K562 (cell line): ENCODE data around the gene SNX9. TPM values are rescaled to one million over a fixed set of nuclear protein-coding genes. Genes with fewer than 3 reads are reported as not detected.

Experiments used
- ATAC-seq: fragments of 200-7000 bp; cut with Tn5 transposase; 3 replicates; pipeline ENCODE4 v1.9.1; 2020; ENCODE audit warnings: moderate library complexity
- BruUV-seq: library from RNA; stranded (reverse); fragments of 400-500 nt; replicated peaks from 2 replicates; lab custom pipeline; 2021; lab: Mats Ljungman, UMichigan
- CTCF ChIA-PET: fragments of 300-600 bp; formaldehyde crosslinking; extraction: SDS; loops from one replicate; lab custom pipeline; 2021; ENCODE audit warnings: low intra/inter-chr PET ratio; lab: Yijun Ruan, JAX
- POLR2A ChIA-PET: fragments of 300-600, 350-650 bp; sonication (Branson Sonifier 250); formaldehyde crosslinking; extraction: SDS; loops from one replicate; lab custom pipeline; 2021; ENCODE audit warnings: antibody characterized with exemption, inconsistent platforms; lab: Yijun Ruan, JAX
- DNase-seq, 4 experiments: peaks; one replicate each; pipeline versions ENCODE4 v3.0.0 to v3.0.0-alpha.2; 2011 to 2018; ENCODE audit warnings: low spot score in 3 of 4, mixed read lengths in 3 of 4; ENCODE audit errors: extremely low read depth in 1 of 4
- FAIRE-seq: peaks from 2 replicates; lab custom pipeline; 2011; peaks lifted over from hg19 to GRCh38; lab: Jason Lieb, UNC
- H2AFZ ChIP-seq: 2 replicates; pipeline ENCODE4 v1.6.0; 2011; ENCODE audit warnings: low read depth, low read length, control low read depth, inconsistent platforms
- H3K27ac ChIP-seq: fragments of 200-600 bp; 3 replicates; pipeline ENCODE4 v1.8.0; 2011; ENCODE audit warnings: low read depth, mild to moderate bottlenecking, control low read depth, inconsistent platforms, low read length, moderate library complexity, mixed read lengths; ENCODE audit errors: extremely low read depth
- H3K27me3 ChIP-seq, 2 experiments: fragments of 300-600 bp in 1 of 2; 2 replicates in 1 of 2; 3 replicates in 1 of 2; pipeline versions ENCODE4 v1.6.0 to v1.8.0; 2011; ENCODE audit warnings: inconsistent platforms in 2 of 2, low read length in 2 of 2, mild to moderate bottlenecking in 1 of 2, mixed read lengths in 1 of 2, moderate library complexity in 1 of 2; ENCODE audit not compliant: control insufficient read depth in 2 of 2, insufficient read depth in 2 of 2
- H3K36me3 ChIP-seq: fragments of 300-600 bp; 3 replicates; pipeline ENCODE4 v1.8.0; 2011; ENCODE audit warnings: mild to moderate bottlenecking, low read length, inconsistent platforms; ENCODE audit not compliant: control insufficient read depth, insufficient read depth
- H3K4me1 ChIP-seq, 2 experiments: fragments of 200-600 bp in 1 of 2; replicated peaks in 1 of 2; 2 replicates in 1 of 2; 3 replicates in 1 of 2; pipeline versions ENCODE4 v1.5.1 to v1.8.0; 2011; ENCODE audit warnings: inconsistent platforms in 2 of 2, low read length in 2 of 2, mild to moderate bottlenecking in 1 of 2, mixed read lengths in 1 of 2, moderate library complexity in 1 of 2; ENCODE audit not compliant: control insufficient read depth in 2 of 2, insufficient read depth in 2 of 2
- H3K4me2 ChIP-seq: 2 replicates; pipeline ENCODE4 v1.6.1; 2011; ENCODE audit warnings: low read length, control low read depth, inconsistent platforms, mixed read lengths; ENCODE audit not compliant: insufficient read depth
- H3K4me3 ChIP-seq: fragments of 200-600 bp; sonication (generic), shearing (Covaris generic); 2 replicates; pipeline ENCODE4 v1.5.1; 2016; ENCODE audit warnings: control low read depth, inconsistent platforms
- H3K79me2 ChIP-seq: fragments of 200-600 bp; 3 replicates; pipeline ENCODE4 v1.8.0; 2011; ENCODE audit warnings: low read length, inconsistent platforms; ENCODE audit not compliant: control insufficient read depth, insufficient read depth
- H3K9ac ChIP-seq, 2 experiments: 2 replicates each; pipeline versions ENCODE4 v1.6.0 to v1.6.1; 2011; ENCODE audit warnings: low read depth in 2 of 2, low read length in 2 of 2, control low read depth in 1 of 2, inconsistent platforms in 1 of 2, mild to moderate bottlenecking in 1 of 2, mixed read lengths in 1 of 2; ENCODE audit not compliant: insufficient read depth in 1 of 2
- H3K9me1 ChIP-seq: one replicate; pipeline ENCODE4 v1.6.0; 2011; ENCODE audit warnings: inconsistent platforms, mild to moderate bottlenecking, low read length, moderate library complexity; ENCODE audit not compliant: control insufficient read depth, insufficient read depth
- H3K9me3 ChIP-seq: replicated peaks from 2 replicates; pipeline ENCODE4 v1.5.1; 2011; ENCODE audit warnings: low read depth, low read length, inconsistent platforms; ENCODE audit not compliant: control insufficient read depth, insufficient read depth
- H4K20me1 ChIP-seq: replicated peaks from 2 replicates; pipeline ENCODE4 v1.6.1; 2011; ENCODE audit warnings: low read length, inconsistent platforms, mixed read lengths; ENCODE audit not compliant: control insufficient read depth, insufficient read depth
- ATF2 ChIP-seq: sonication (generic); formaldehyde crosslinking; IDR thresholded peaks from 2 replicates; pipeline ENCODE4 v1.8.1; 2022; ENCODE audit warnings: missing genetic modification reagents
- CHAMP1 ChIP-seq: fragments of 450-650 bp; IDR thresholded peaks from 2 replicates; pipeline ENCODE4 v1.6.1; 2016; ENCODE audit warnings: mild to moderate bottlenecking
- CTCF ChIP-seq, 3 experiments: IDR thresholded peaks in 2 of 3; conservative IDR thresholded peaks in 1 of 3; 2 replicates each; pipeline ENCODE4 v1.5.1; 2011 to 2012; ENCODE audit warnings: low read length in 3 of 3, mild to moderate bottlenecking in 3 of 3, control low read depth in 2 of 3, improper control_type of control experiment in 1 of 3, inconsistent platforms in 1 of 3, low read depth in 1 of 3, mixed read lengths in 1 of 3, moderate library complexity in 1 of 3; ENCODE audit not compliant: insufficient read depth in 2 of 3
- E2F1 ChIP-seq: sonication (generic); formaldehyde crosslinking; IDR thresholded peaks from 2 replicates; pipeline ENCODE4 v1.8.1; 2023; ENCODE audit warnings: mild to moderate bottlenecking, missing genetic modification reagents, moderate library complexity
- MAFG ChIP-seq: fragments of 450-650 bp; conservative IDR thresholded peaks from 2 replicates; pipeline ENCODE4 v1.6.1; 2016; ENCODE audit warnings: missing genetic modification characterization, missing compliant biosample characterization
- MEIS2 ChIP-seq: fragments of 450-650 bp; IDR thresholded peaks from 2 replicates; pipeline ENCODE4 v1.6.1; 2014; ENCODE audit warnings: mild to moderate bottlenecking; ENCODE audit not compliant: partially characterized antibody
- POLR3A ChIP-seq: IDR thresholded peaks from 2 replicates; pipeline ENCODE4 v1.6.1; 2011; ENCODE audit warnings: borderline replicate concordance, mild to moderate bottlenecking, moderate library complexity; ENCODE audit not compliant: insufficient read length, insufficient read depth; ENCODE audit errors: extremely low read depth
- ZBTB26 ChIP-seq: fragments of 450-650 bp; formaldehyde crosslinking; IDR thresholded peaks from 2 replicates; pipeline ENCODE4 v1.4.0; 2022; ENCODE audit warnings: missing genetic modification characterization
- ZNF140 ChIP-seq: fragments of 250-450 bp; sonication (Bioruptor Pico); IDR thresholded peaks from 2 replicates; pipeline ENCODE4 v1.8.0; 2021; ENCODE audit warnings: moderate library complexity, mild to moderate bottlenecking, inconsistent platforms
- ZNF23 ChIP-seq: fragments of 250-450 bp; sonication (Bioruptor Pico); IDR thresholded peaks from 2 replicates; pipeline ENCODE4 v1.4.0; 2020; ENCODE audit warnings: mild to moderate bottlenecking
- WGBS: fragments of 100-300 bp; shearing (Covaris generic); methylation state at CpG from one replicate; pipeline ENCODE4 v1.1.6; 2016; ENCODE audit warnings: low coverage, mixed read lengths; ENCODE audit not compliant: insufficient coverage; ENCODE audit errors: missing lambda C conversion rate; 5-methylcytosine and 5-hydroxymethylcytosine counted together
- in situ Hi-C: fragments of 300-500 bp; cut with MboI; formaldehyde crosslinking; loops from 4 replicates; pipeline ENCODE4 v1.15.0; 2018; ENCODE audit warnings: inconsistent platforms, mixed read lengths
- intact Hi-C: fragments of 100-400 bp; cut with micrococcal nuclease; formaldehyde crosslinking; loops from 2 replicates; pipeline ENCODE4 v1.14.2; 2022
- polyA plus RNA-seq, 8 experiments: library from polyadenylated mRNA; depleted of rRNA in 4 of 8; stranded (reverse) in 5 of 8; unstranded in 3 of 8; fragments of >200 nt; fragmentation: Nextera tagmentation in 2 of 8; fragmentation: Illumina TruSeq in 1 of 8; extraction: Ambion mirVana in 2 of 8; extraction: Trizol in 1 of 8; gene quantifications; 2 replicates each; pipeline versions ENCODE4 v1.2.1 to v1.2.3, GENCODE V29; 2011 to 2014; ENCODE audit warnings: inconsistent platforms in 1 of 8, missing spikeins in 1 of 8
- total RNA-seq, 7 experiments: library from RNA; depleted of rRNA in 6 of 7; stranded (reverse); fragments of >200 nt in 6 of 7; fragmentation: Illumina TruSeq in 2 of 7; extraction: Trizol in 2 of 7; gene quantifications; 2 replicates each; pipeline versions ENCODE4 v1.2.1 to v1.2.3, GENCODE V29; 2011 to 2021; ENCODE audit warnings: low replicate concordance in 1 of 7

SNX9 gene
- total and polyA plus RNA-seq, 9 of the 15 experiments (the other 6 are each of a cell fraction or from before 2014, with no cell fraction given): 6.0 to 81.7 (median 57.1) TPM

- intact Hi-C loops (loop anchor here (10.0 kb wide), 1 partner anchor 215 kb away; no protein-coding TSS in a partner anchor), in situ Hi-C loops (no loop called here)
- WGBS: 68% methylated on average over 22 of the region's 22 CpGs
- no TSS peak for BruUV-seq
- Histone ChIP-seq H3K4me3 (no peak overlapping the region), H3K4me1 (peaks cover 19 to 20% of the 10 kb centered on the region in 2 experiments), H3K9ac (peak overlapping the region in 1 of 2 experiments; percentile 62; a peak in 2 of 4 replicates), H3K4me2 (no peak overlapping the region), H4K20me1 (peaks cover 33% of the 10 kb centered on the region; the same call in 1 of the 2 replicates), H2AFZ (no peak overlapping the region), H3K36me3 (0 out of 3 replicates have a peak, but pooled peaks cover 2% of the 10 kb centered on the region), H3K79me2 (peaks cover 77% of the 10 kb centered on the region), H3K27me3 (no peaks in the 10 kb centered on the region), H3K9me1 (peaks cover 6% of the 10 kb centered on the region), H3K27ac (no peak overlapping the region), H3K9me3 (no peaks in the 10 kb centered on the region)
- ATAC-seq (peak; percentile 79), DNase-seq (peak; percentile 48 to 64 (median 52)), FAIRE-seq (peak; percentile 15)
- ChIA-PET CTCF (no interaction called here), POLR2A (interaction anchor here (0.6 to 2.3 kb wide), 6 partner anchors 13 to 371 kb away, joined by 3 to 8 read pairs (median 4); no protein-coding TSS in a partner anchor)
- TF ChIP-seq CTCF (IDR thresholded peaks at IDR 0.05 in 2 of 3, conservative IDR thresholded peaks at IDR 0.05 in 1 of 3; ENCODE audit: insufficient read depth in 2 of 3, low read depth in 1 of 3, low read length in 3 of 3): peak; percentile 13 to 25 (median 17); a peak in 2 of 6 replicates
- TF ChIP-seq ZNF140 (CRISPR knock-in tag): no peak
- TF ChIP-seq E2F1: no peak
- TF ChIP-seq CHAMP1: no peak
- no peak for TF ChIP-seq ATF2 (CRISPR knock-in tag)
- TF ChIP-seq MAFG: no peak
- no peak for TF ChIP-seq POLR3A
- TF ChIP-seq ZNF23 (CRISPR knock-in tag): no peak
- TF ChIP-seq ZBTB26: no peak
- no peak for TF ChIP-seq MEIS2
These were observed 166.7 kb downstream of the SNX9 start for GRCh38 chr6:157989541-157990289.
